Activated CD8-positive, alpha-beta memory T cell treated with anti-CD3 and anti-CD28 coated beads, Interleukin-2, amount 10 ng/mL, durations not matched to agents 7 days and 5 days (primary cell): ENCODE measurements around the gene ITIH2. TPM values are rescaled to one million over a fixed set of nuclear protein-coding genes. Genes with fewer than 3 reads are reported as not detected.
A peak's percentile ranks its signal among the peaks of the same experiment; 100 is the strongest.
"Not testable (repeated sequence)": the region's sequence is repeated elsewhere in the genome, so short reads cannot be mapped to it uniquely, and the experiment has no call there.

Experiments used
- ATAC-seq: fragments of 150-1000 bp; cut with Tn5 transposase; one replicate; pipeline ENCODE4 v1.10.0; 2021; ENCODE audit warnings: moderate library complexity
- CTCF ChIA-PET: fragments of 350-600 bp; sonication (Branson Sonifier 250); formaldehyde crosslinking; loops from one replicate; lab custom pipeline; 2021; ENCODE audit warnings: antibody characterized with exemption; lab: Charles Lee
- DNase-seq: peaks from one replicate; pipeline ENCODE4 v3.0.0-alpha.2; 2020
- H3K27ac Mint-ChIP-seq: one replicate; pipeline ENCODE4 v1.8.0; 2021; ENCODE audit warnings: mild to moderate bottlenecking, mixed read lengths
- H3K27me3 Mint-ChIP-seq: one replicate; pipeline ENCODE4 v1.8.0; 2021; ENCODE audit warnings: mixed read lengths
- H3K36me3 Mint-ChIP-seq: one replicate; pipeline ENCODE4 v1.8.0; 2021; ENCODE audit warnings: mild to moderate bottlenecking, mixed read lengths
- H3K4me1 Mint-ChIP-seq: one replicate; pipeline ENCODE4 v1.8.0; 2021; ENCODE audit warnings: mixed read lengths
- H3K4me3 Mint-ChIP-seq: one replicate; pipeline ENCODE4 v1.8.0; 2021; ENCODE audit warnings: mild to moderate bottlenecking, moderate library complexity, mixed read lengths
- H3K9me3 Mint-ChIP-seq: one replicate; pipeline ENCODE4 v1.8.0; 2022; ENCODE audit warnings: low read depth, mixed read lengths
- total RNA-seq, 2 experiments: library from RNA; stranded (reverse); gene quantifications; one replicate each; pipeline ENCODE4 v1.2.3, GENCODE V29; 2021

The ITIH2 gene
- total RNA-seq, 2 experiments from 2014 or later, result not detected

DNA sequence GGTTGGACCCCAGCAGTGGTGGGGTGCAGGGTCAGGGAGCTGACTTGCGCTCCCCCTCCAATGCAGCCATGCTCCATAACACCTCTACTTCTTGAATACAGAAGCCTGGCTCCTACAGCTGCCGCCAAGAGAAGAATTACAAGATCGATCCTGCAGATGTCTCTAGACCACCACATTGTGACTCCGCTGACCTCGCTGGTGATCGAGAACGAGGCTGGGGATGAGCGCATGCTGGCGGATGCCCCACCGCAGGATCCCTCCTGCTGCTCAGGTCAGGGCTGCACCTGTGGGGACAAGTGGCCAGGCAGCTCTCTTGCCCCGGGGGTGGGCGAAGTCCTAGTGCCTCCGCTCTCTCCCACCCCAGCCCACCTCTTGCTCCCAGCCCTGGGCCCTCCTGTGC is 31.7 kb downstream of the ITIH2 start:
- Mint-ChIP-seq H3K27me3 (peaks cover 9% of the 10 kb centered on the region), H3K4me1 (peaks cover 13% of the 10 kb centered on the region), H3K27ac (no peak overlapping the region), H3K36me3 (no peaks in the 10 kb centered on the region), H3K4me3 (no peak overlapping the region), H3K9me3 (no peaks in the 10 kb centered on the region)
- CTCF ChIA-PET, result no interaction called here
- ATAC-seq (no peak), DNase-seq (no peak)

DNA sequence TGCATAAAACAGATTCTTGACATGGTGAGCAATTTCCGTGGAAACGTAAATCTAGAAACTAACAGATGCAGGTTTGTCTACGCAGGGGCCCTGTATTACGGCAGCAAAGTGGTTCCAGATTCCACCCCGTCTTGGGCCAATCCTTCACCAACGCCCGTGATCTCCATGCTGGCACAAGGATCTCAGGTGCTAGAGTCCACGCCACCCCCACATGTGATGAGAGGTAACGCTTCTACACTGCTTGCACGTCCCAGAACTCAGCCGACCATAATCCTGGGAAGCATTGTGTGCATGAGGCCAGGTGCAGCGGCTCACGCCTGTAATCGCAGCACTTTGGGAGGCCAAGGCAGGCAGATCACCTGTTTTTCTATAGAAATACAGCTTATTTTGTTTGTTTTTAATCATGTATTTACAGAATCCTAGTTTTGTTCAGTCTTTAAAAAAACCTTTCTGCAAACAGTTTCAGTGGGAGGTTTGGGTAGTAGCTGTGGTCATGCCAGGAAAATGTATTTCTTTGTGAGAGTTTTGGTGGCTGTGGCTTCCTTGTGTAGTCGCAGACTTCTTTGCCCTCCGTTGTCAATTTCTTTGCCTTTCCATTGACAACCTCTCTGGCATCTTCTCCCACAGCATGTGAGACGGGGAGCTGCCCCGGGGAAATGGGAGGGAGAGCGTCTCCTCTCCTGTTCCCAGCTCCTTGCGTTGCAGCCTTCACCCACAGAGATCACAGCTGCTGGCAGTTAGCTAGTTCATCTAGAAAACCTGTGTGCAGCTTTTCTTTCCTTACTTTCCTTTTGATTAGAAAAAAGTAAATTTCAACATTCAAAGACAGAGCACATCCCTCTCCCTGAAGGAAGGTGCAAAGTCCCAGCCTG is 35.7 kb downstream of the ITIH2 start:
- H3K36me3 Mint-ChIP-seq, result no peaks in the 10 kb centered on the region
- DNase-seq (no peak), ATAC-seq (no peak)
- CTCF ChIA-PET, result interaction anchor here (1.0 to 1.2 kb wide), 2 partner anchors 18 to 214 kb away, joined by 3 to 4 read pairs; no protein-coding TSS in a partner anchor
- H3K9me3 Mint-ChIP-seq, result no peaks in the 10 kb centered on the region
- H3K27ac Mint-ChIP-seq, result no peak overlapping the region
- H3K4me1 Mint-ChIP-seq, result peaks cover 16% of the 10 kb centered on the region
- H3K4me3 Mint-ChIP-seq, result no peak overlapping the region
- H3K27me3 Mint-ChIP-seq, result no peaks in the 10 kb centered on the region

DNA sequence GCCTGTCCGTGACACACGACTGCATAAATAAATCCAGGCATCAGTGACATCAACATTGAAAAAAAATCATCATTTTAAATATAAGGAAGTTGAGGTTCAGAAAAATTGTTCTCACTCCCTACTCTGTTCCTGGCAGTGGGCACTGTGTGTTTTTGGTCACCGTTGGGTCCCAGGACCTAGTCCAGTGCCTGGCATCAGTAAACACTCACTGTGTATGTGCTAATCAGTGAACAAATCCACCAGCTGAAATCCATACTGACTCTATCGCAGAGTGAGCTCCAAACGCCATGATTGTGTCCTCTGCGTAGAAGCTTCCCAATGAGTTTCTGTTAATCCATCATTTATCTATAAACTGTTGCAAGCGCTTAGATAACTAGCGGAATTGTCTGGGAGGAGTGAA is 41.2 kb downstream of the ITIH2 start:
- CTCF ChIA-PET, result no interaction called here
- Mint-ChIP-seq H3K9me3 (no peaks in the 10 kb centered on the region), H3K36me3 (no peaks in the 10 kb centered on the region), H3K4me1 (peaks cover 4% of the 10 kb centered on the region), H3K27ac (no peak overlapping the region), H3K27me3 (no peaks in the 10 kb centered on the region), H3K4me3 (no peak overlapping the region)
- ATAC-seq (no peak), DNase-seq (no peak)

DNA sequence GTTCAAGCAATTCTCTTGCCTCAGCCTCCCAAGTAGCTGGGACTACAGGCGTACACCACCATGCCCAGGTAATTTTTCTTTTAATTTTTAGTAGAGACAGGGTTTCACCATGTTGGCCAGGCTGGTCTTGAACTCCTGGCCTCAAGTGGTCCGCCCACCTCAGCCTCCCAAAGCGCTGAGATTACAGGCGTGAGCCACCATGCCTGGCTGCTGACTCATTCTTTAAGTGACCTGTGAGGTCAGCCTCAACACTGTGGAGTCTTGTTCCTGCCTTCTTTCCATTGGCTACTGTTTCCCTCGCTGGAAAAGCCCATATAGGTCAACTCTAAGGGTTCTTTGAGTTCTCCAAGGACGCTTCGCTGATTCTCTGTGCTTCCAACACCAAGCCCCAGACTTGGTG is 45.5 kb downstream of the ITIH2 start:
- H3K27me3 Mint-ChIP-seq, H3K4me3 Mint-ChIP-seq, H3K27ac Mint-ChIP-seq, H3K4me1 Mint-ChIP-seq, H3K9me3 Mint-ChIP-seq, ATAC-seq, DNase-seq: not testable (repeated sequence)
- peaks cover 14% of the 10 kb centered on the region for H3K36me3 Mint-ChIP-seq
- CTCF ChIA-PET, result interaction anchor here (1.6 kb wide), 1 partner anchor 61 kb away, joined by 5 read pairs; no protein-coding TSS in a partner anchor

DNA sequence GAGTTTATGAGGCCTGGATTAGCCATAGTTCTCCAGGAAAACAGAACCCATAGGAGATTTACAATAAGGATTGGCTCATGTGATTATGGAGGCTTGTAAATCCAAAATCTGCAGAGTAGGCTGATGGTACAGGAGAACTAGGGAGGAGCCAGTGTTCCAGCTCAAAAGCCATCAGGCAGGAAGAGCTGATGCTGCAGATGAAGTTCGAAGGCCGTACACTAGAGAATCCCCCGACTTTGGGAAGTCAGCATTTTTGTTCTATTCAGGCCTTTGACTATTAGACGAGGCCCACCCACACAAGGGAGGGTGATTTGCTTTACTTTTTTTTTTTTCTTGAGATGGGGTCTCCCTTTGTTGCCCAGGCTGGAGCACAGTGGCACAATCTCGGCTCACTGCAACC is 47.1 kb downstream of the ITIH2 start:
- Mint-ChIP-seq H3K27ac (no peak overlapping the region), H3K9me3 (no peaks in the 10 kb centered on the region), H3K27me3 (no peaks in the 10 kb centered on the region), H3K4me3 (no peak overlapping the region), H3K4me1 (no peaks in the 10 kb centered on the region), H3K36me3 (peaks cover 21% of the 10 kb centered on the region)
- DNase-seq (no peak), ATAC-seq (no peak)
- CTCF ChIA-PET, result interaction anchor here (1.4 to 1.6 kb wide), 2 partner anchors 63 to 225 kb away, joined by 4 to 5 read pairs; no protein-coding TSS in a partner anchor

DNA sequence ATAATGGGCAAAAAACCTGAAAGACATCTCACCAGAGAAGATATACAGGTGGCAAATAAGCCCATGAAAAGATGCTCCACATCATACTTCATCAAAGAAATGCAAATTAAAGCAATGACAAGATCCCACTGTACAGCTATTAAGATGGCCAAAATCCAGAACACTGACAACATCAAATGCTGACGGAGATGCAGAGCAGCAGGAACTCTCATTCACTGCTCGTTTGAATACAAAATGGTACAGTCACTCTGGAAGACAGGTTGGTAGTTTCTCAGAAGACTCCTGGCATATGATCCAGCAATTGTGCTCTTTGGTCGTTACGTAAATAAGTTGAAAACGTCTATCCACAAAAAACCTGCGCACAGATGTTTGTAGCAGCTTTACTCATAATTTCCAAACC is 49.1 kb downstream of the ITIH2 start:
- H3K27me3 Mint-ChIP-seq, result no peaks in the 10 kb centered on the region
- H3K9me3 Mint-ChIP-seq, result no peaks in the 10 kb centered on the region
- no peak overlapping the region for H3K4me3 Mint-ChIP-seq
- CTCF ChIA-PET, result no interaction called here
- ATAC-seq (no peak), DNase-seq (no peak)
- H3K4me1 Mint-ChIP-seq, result no peaks in the 10 kb centered on the region
- H3K27ac Mint-ChIP-seq, result no peak overlapping the region
- H3K36me3 Mint-ChIP-seq, result peaks cover 21% of the 10 kb centered on the region

DNA sequence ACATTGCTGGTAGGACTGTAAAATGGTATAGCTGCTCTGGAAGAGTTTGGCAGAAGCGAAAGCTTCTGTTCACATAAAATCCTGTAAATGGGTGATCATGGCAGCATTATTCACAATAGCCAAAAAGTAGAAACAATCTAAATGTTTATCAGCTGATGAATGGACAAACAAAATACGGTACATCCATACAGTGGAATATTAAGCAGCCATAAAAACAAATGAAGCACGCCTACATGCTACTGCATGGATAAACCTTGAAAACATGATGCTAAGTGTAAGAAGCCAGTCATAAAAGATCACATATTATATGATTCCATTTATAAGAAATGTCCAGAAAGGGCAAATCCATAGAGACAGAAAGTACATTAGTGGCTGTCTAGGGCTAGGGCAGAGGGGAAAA is 52.0 kb downstream of the ITIH2 start:
- Mint-ChIP-seq H3K27ac (no peak overlapping the region), H3K9me3 (no peaks in the 10 kb centered on the region), H3K36me3 (peaks cover 32% of the 10 kb centered on the region), H3K4me3 (no peak overlapping the region), H3K4me1 (no peaks in the 10 kb centered on the region), H3K27me3 (no peaks in the 10 kb centered on the region)
- no peak for DNase-seq
- ATAC-seq, result no peak
- CTCF ChIA-PET, result interaction anchor here (1.2 to 1.6 kb wide), 2 partner anchors 12 to 68 kb away, joined by 4 to 5 read pairs; no protein-coding TSS in a partner anchor

DNA sequence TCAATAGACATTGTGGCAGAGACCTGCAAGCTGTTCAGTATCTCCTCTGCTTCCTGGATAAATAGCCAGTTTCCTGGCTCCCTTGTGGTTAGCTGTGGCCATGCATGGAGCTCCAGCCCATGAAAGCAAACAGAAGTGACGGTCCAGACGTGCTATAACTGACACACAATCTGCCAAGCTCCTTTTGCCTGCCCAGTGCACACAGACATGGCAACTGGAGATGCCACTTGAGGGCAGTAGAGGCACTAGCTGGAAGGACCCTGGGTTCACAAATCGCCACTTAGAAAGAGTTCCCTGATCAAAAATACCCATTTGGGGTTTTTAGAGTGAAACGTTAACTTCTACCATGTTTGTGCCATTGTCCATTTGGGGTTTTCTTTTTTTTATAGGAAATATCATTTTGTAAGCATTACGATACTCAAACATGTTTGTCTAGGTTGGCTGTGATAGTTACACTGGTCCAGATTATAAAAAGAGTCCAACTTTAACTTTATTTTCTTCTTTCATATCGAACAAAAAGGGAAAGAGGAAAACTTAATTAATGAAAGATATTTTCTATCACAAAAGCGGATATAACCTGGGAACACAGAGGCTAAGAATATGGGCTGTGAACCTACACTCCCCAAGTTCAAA is 53.4 kb downstream of the ITIH2 start:
- Mint-ChIP-seq H3K27ac (no peak overlapping the region), H3K9me3 (no peaks in the 10 kb centered on the region), H3K27me3 (no peaks in the 10 kb centered on the region), H3K4me1 (no peaks in the 10 kb centered on the region), H3K4me3 (no peak overlapping the region), H3K36me3 (peaks cover 36% of the 10 kb centered on the region)
- CTCF ChIA-PET, result interaction anchor here (0.8 to 1.6 kb wide), 7 partner anchors 14 to 1453 kb away, joined by 3 to 6 read pairs (median 3); partner anchors contain the start of gene TAF3
- DNase-seq (peak; percentile 55), ATAC-seq (peak; percentile 49)

DNA sequence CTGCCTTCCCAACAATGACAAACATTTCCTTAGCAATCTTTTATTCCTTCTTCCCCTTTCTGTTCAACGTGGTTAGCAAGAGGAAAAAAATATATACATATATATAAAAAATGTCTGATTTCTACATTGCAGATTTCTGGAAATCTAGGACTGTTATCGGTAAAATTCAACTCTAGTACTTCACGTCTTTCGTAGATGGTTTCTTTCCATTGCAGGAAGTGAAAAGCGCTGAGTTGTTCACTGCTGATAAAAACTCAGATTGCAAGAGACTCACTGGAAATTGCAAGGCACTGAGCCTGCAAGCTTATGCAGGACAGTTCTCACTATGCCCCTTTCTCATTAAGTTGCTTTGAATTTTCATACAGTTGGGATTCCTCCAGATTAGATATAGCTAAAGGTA is 60.8 kb downstream of the ITIH2 start:
- no peaks in the 10 kb centered on the region for H3K4me1 Mint-ChIP-seq
- peaks cover 51% of the 10 kb centered on the region for H3K36me3 Mint-ChIP-seq
- CTCF ChIA-PET, result no interaction called here
- ATAC-seq (no peak), DNase-seq (no peak)
- H3K27ac Mint-ChIP-seq, result no peak overlapping the region
- H3K4me3 Mint-ChIP-seq, result no peak overlapping the region
- H3K9me3 Mint-ChIP-seq, result no peaks in the 10 kb centered on the region
- H3K27me3 Mint-ChIP-seq, result no peaks in the 10 kb centered on the region

DNA sequence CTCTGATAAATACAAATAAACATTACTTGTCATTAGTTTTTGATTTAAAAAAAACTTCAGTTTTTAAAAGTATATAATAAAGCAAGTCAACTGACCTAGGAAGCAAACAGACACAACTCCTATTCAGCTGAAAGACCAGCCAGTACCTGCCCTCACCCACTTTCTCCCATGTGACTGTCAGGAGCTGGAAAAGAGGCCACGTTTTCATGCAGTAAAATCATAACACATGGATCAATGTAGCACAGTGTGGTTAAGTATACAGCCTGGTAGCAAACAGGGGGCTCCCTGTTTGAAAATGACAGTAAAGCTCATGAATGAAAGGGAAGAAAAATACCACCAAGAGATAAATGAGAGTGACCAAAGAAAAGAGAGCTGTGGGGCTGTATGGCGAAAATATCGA is 63.1 kb downstream of the ITIH2 start:
- Mint-ChIP-seq H3K9me3 (no peaks in the 10 kb centered on the region), H3K4me1 (peaks cover 3% of the 10 kb centered on the region), H3K27me3 (no peaks in the 10 kb centered on the region), H3K27ac (no peak overlapping the region), H3K4me3 (no peak overlapping the region), H3K36me3 (peaks cover 53% of the 10 kb centered on the region)
- ATAC-seq (no peak), DNase-seq (no peak)
- CTCF ChIA-PET, result no interaction called here

DNA sequence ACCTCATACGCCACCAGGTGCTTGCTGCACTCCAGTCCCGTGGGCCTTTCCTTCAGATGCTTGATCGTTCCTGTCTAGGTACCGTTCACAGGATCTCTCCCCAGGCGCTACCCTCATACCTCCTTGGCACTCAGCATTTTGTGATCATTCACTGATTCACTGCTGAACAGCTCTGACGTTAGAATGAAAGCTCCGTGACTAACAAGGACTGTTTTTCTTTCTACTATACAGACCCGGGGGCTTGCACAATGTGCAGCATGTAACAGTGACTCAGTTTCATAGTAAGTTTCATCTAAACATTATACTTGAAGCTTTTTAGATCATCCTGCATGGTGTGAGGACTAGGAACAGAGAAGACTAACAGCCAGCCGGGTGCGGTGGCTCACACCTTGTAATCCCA is 64.1 kb downstream of the ITIH2 start:
- H3K27ac Mint-ChIP-seq, result no peak overlapping the region
- peaks cover 4% of the 10 kb centered on the region for H3K4me1 Mint-ChIP-seq
- no peaks in the 10 kb centered on the region for H3K9me3 Mint-ChIP-seq
- ATAC-seq (no peak), DNase-seq (no peak)
- H3K27me3 Mint-ChIP-seq, result no peaks in the 10 kb centered on the region
- CTCF ChIA-PET, result no interaction called here
- H3K36me3 Mint-ChIP-seq, result peaks cover 49% of the 10 kb centered on the region
- no peak overlapping the region for H3K4me3 Mint-ChIP-seq

DNA sequence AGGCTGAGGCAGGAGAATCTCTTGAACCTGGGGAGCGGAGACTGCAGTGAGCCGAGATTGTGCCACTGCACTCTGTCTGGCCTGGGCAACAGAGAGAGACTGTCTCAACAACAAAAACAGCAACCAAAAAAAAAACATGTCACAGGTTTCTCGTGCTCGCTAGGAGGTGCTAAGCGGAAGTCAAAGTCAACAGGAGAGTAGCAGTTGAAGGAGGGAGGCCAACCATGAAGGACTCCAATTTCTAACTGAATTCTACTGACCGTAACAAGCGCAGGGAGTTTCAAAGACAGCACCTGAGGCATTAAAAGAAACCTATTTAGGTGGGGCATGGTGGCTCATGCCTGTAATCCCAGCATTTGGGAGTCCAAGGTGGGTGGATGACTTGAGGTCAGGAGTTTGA is 65.3 kb downstream of the ITIH2 start:
- ATAC-seq (no peak), DNase-seq (no peak)
- H3K4me1 Mint-ChIP-seq, result peaks cover 4% of the 10 kb centered on the region
- CTCF ChIA-PET, result no interaction called here
- no peak overlapping the region for H3K4me3 Mint-ChIP-seq
- H3K27ac Mint-ChIP-seq, result no peak overlapping the region
- peaks cover 43% of the 10 kb centered on the region for H3K36me3 Mint-ChIP-seq
- H3K27me3 Mint-ChIP-seq, result no peaks in the 10 kb centered on the region
- no peaks in the 10 kb centered on the region for H3K9me3 Mint-ChIP-seq

DNA sequence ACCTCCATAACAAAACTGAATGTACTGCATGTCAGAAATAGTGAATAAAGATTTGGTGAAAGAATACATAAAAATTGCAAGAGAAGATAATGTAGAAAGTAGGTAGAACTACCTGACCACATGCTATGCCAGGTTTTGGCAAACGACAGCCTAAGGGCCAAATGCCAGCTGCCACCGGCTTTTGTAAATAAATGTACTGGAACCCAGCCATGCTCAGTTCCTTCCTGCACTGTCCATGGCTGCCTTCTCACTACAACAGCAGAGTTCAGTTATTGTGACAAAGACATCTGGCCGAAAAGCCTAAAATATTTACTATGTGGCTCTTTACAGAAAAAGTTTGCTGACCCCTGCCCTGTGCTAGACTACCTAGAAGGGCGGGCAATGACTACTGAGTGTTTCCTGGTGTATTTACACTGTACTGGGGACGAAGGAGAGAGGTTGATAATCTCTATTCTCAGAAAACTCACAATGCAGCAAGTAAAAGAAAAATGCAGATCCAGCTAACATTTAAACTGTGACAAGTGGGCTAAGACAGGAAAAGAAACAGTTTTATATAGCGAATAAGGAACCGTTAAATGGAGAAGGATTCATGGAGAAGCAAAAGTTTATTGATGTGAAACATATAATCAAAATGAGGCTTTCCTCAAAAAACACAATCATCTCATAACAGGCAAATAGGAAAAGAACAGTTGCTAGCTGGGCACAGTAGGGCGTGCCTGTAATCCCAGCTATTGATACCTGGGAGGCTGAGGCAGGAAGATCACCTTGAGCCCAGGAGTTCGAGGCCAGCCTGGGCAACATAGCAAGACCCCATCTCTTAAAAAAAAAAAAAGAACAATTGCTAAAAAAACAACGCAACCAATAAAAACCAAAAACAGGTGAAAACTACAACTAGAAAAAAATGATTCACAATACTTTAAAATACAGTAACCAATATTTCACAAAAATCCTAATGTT is 71.0 kb downstream of the ITIH2 start:
- peaks cover 39% of the 10 kb centered on the region for H3K36me3 Mint-ChIP-seq
- ATAC-seq (no peak), DNase-seq (no peak)
- H3K4me3 Mint-ChIP-seq, result no peak overlapping the region
- H3K27ac Mint-ChIP-seq, result no peak overlapping the region
- no peaks in the 10 kb centered on the region for H3K9me3 Mint-ChIP-seq
- CTCF ChIA-PET, result interaction anchor here (0.7 kb wide), 1 partner anchor 581 kb away, joined by 3 read pairs; no protein-coding TSS in a partner anchor
- peaks cover 4% of the 10 kb centered on the region for H3K4me1 Mint-ChIP-seq
- no peaks in the 10 kb centered on the region for H3K27me3 Mint-ChIP-seq
